ENCODE measurements around the gene ATP13A3.

ATP13A3 gene

DNA sequence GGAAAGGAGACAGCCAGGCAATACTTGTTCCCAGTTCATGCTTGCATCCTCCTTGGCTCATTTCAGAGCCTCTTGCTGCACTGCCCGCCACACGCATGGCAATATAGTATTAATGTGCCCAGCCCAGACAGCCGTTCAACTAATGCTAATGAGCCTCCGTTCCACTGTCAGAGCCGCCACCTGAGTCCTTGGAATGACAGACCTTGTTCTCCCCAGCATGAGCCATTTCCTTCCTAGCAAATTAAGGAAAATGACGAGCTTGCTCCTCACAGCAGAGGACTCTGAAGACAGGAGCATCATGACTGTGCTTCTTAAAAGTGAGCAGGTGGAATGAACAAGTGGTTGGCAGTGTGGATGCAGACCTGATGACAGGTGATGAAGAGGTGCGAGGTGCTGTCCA is 106.5 kb downstream of the ATP13A3 start:
- no peak for DNase-seq (ENCODE audit: low read depth)
- no peak overlapping the region for H3K4me3 ChIP-seq (ENCODE audit: low read depth, low read length)

DNA sequence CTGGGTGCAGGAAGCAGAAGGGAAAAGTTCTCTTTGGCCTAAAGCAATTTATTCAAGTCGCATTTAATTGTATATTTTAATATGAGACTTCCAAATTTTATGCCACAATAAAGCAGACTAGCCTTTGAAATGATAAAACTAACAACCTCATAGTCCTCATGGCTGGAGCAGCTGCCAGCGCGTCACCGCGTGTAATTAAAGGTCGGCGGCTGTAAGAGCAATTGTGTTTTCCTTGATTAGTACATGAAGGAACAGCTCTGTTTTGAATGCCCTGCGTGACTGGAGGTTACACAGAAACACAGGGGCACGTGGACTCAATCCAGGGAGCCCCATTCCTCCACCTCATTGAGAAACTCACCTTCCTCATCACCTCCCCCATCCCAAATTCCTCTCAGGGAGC is 107.2 kb downstream of the ATP13A3 start:
- DNase-seq (ENCODE audit: low read depth), result no peak
- no peak overlapping the region for H3K4me3 ChIP-seq (ENCODE audit: low read depth, low read length)
- TF ChIP-seq, protein P1, sequence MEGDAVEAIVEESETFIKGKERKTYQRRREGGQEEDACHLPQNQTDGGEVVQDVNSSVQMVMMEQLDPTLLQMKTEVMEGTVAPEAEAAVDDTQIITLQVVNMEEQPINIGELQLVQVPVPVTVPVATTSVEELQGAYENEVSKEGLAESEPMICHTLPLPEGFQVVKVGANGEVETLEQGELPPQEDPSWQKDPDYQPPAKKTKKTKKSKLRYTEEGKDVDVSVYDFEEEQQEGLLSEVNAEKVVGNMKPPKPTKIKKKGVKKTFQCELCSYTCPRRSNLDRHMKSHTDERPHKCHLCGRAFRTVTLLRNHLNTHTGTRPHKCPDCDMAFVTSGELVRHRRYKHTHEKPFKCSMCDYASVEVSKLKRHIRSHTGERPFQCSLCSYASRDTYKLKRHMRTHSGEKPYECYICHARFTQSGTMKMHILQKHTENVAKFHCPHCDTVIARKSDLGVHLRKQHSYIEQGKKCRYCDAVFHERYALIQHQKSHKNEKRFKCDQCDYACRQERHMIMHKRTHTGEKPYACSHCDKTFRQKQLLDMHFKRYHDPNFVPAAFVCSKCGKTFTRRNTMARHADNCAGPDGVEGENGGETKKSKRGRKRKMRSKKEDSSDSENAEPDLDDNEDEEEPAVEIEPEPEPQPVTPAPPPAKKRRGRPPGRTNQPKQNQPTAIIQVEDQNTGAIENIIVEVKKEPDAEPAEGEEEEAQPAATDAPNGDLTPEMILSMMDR (IDR thresholded peaks at IDR 0.05; ENCODE audit: low read depth, low read length), result no peak
- TF ChIP-seq POLR2A (IDR thresholded peaks at IDR 0.05; ENCODE audit: extremely low read depth, insufficient read length) (no peak), MYC (IDR thresholded peaks at IDR 0.05; ENCODE audit: low read depth, low read length) (no peak)
- TF ChIP-seq, protein P2, sequence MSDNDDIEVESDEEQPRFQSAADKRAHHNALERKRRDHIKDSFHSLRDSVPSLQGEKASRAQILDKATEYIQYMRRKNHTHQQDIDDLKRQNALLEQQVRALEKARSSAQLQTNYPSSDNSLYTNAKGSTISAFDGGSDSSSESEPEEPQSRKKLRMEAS (IDR thresholded peaks at IDR 0.05; ENCODE audit: low read depth, low read length), result no peak

More for the DNA sequence above, 106.5 kb downstream of the ATP13A3 start:
- TF ChIP-seq, protein P2 (IDR thresholded peaks at IDR 0.05; ENCODE audit: low read depth, low read length), result no peak
- no peak for TF ChIP-seq POLR2A (IDR thresholded peaks at IDR 0.05; ENCODE audit: extremely low read depth, insufficient read length)
- TF ChIP-seq, protein P1 (IDR thresholded peaks at IDR 0.05; ENCODE audit: low read depth, low read length), result no peak
- no peak for TF ChIP-seq MYC (IDR thresholded peaks at IDR 0.05; ENCODE audit: low read depth, low read length)

DNA sequence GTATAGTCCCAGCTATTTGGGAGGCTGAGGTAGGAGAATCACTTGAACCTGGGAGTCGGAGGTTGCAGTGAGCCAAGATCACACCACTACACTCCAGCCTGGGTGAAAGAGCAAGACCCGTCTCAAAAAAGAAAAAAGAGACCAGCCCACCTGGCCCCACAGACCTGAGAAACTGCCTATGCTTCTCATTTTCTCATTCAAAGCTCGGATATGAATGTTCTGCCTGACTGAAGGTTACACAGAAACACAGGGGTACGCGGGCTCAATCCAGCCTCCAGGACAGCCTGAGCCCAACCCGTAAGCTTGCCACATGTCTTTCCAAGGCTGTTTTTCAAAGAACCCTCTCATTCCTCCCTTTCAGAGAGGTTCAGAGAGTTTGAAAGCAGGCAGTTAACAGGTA is 107.6 kb downstream of the ATP13A3 start:
- DNase-seq (ENCODE audit: low read depth), result no peak
- no peak for TF ChIP-seq POLR2A (IDR thresholded peaks at IDR 0.05; ENCODE audit: extremely low read depth, insufficient read length)
- TF ChIP-seq, protein P1 (IDR thresholded peaks at IDR 0.05; ENCODE audit: low read depth, low read length), result no peak
- no peak for TF ChIP-seq MYC (IDR thresholded peaks at IDR 0.05; ENCODE audit: low read depth, low read length)
- TF ChIP-seq, protein P2 (IDR thresholded peaks at IDR 0.05; ENCODE audit: low read depth, low read length), result no peak
- no peak overlapping the region for H3K4me3 ChIP-seq (ENCODE audit: low read depth, low read length)

DNA sequence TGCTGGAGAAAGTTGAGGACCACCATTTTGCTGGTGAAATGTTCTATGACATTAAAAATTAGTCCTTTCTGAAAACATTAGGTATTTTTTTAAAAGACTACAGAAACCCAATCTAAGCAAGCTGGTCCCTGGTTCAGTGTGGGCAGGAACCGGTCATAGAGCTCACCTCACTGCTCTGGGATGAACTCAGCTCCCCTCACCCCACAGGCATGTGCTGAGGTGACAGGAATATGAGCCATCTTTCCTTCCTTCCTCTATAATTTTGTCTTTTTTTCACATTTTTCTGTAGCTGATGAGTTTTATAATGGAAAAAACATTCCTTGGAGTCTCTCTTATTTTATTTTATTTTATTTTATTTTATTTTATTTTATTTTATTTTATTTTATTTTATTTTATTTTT is 109.1 kb downstream of the ATP13A3 start:
- no peak for DNase-seq (ENCODE audit: low read depth)
- H3K4me3 ChIP-seq (ENCODE audit: low read depth, low read length), result no peak overlapping the region
- TF ChIP-seq POLR2A (IDR thresholded peaks at IDR 0.05; ENCODE audit: extremely low read depth, insufficient read length) (no peak), MYC (IDR thresholded peaks at IDR 0.05; ENCODE audit: low read depth, low read length) (no peak)
- TF ChIP-seq, protein P1 (IDR thresholded peaks at IDR 0.05; ENCODE audit: low read depth, low read length), result no peak
- TF ChIP-seq, protein P2 (IDR thresholded peaks at IDR 0.05; ENCODE audit: low read depth, low read length), result no peak

DNA sequence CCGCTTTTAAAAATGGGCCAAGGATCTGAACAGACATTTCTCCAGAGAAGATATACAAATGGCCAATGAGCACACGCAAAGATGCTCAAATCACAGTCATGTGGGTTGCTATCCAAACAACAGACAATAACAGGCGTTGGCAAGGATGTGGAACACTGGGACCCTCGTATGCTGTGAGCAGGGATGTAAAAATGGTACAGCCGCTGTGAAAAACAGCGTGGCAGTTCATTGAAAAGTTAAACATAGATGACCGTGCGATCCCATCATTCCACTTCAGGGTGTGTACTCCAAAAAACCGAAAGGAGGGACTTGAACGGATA is 110.6 kb downstream of the ATP13A3 start:
- H3K4me3 ChIP-seq (ENCODE audit: low read depth, low read length), result no peak overlapping the region
- TF ChIP-seq, protein P2 (IDR thresholded peaks at IDR 0.05; ENCODE audit: low read depth, low read length), result no peak
- no peak for DNase-seq (ENCODE audit: low read depth)

DNA sequence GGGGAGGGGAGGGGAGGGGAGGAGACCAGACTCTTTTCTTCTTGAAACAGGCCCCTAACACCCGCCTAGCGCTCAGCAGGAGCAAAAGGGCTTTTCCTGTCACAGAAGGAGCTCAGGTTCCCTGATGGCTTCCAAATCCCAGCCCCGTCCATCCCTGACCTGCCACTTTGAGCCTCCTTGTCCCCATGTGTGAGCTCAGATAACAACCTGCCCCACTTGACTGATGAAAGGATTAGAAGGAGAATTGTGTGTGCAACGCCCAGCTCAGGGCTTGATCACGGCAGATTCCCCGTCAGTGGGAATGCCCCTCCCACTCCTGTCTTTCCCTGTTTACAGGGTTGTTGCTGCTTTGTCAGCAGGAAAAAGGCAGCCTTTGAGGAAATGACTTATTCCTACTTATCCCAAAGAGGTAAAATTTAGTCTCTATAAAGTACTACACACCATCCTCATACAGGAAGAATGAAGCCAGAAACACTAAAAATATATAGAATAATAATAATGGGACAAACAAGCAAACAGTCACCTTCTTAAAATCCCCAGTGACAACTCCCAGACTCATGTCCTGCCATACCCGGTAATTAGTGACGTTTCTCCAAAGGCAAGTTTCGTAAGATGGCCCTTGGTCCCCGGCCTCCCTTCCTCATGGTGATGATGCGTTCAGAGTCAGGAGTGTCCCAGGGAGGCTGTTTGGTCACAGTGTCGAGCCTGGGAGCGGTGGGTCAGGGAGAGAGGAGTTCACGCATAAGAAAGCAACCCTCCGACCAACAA is 111.1 kb downstream of the ATP13A3 start:
- no peak for DNase-seq (ENCODE audit: low read depth)
- H3K4me3 ChIP-seq (ENCODE audit: low read depth, low read length), result no peak overlapping the region
- TF ChIP-seq POLR2A (IDR thresholded peaks at IDR 0.05; ENCODE audit: extremely low read depth, insufficient read length) (no peak), MYC (IDR thresholded peaks at IDR 0.05; ENCODE audit: low read depth, low read length) (no peak)
- TF ChIP-seq, protein P1 (IDR thresholded peaks at IDR 0.05; ENCODE audit: low read depth, low read length), result no peak
- TF ChIP-seq, protein P2 (IDR thresholded peaks at IDR 0.05; ENCODE audit: low read depth, low read length), result no peak
